GM10248 (cell line): ENCODE results near the gene AKR1B1.

ENCODE experiments used
- CTCF ChIA-PET: fragments of 300-600 bp; sonication (Branson Sonifier 250); formaldehyde crosslinking; extraction: SDS; loops from one replicate; lab custom pipeline; 2021; ENCODE audit warnings: antibody characterized with exemption; lab: Yijun Ruan, JAX
- POLR2A ChIA-PET: fragments of 350-650 bp; sonication (Branson Sonifier 250); formaldehyde crosslinking; extraction: SDS; loops from one replicate; lab custom pipeline; 2020; ENCODE audit warnings: antibody characterized with exemption; lab: Yijun Ruan, JAX
- DNase-seq: peaks from one replicate; pipeline ENCODE4 v3.0.0; 2012; ENCODE audit errors: extremely low spot score
- TF ChIP-seq, protein P1 (sequence below): IDR thresholded peaks from 2 replicates; pipeline ENCODE4 v1.5.1; 2012; ENCODE audit warnings: mild to moderate bottlenecking, low read depth; ENCODE audit errors: extremely low read depth, missing control alignments, control extremely low read depth

Gene AKR1B1

DNA sequence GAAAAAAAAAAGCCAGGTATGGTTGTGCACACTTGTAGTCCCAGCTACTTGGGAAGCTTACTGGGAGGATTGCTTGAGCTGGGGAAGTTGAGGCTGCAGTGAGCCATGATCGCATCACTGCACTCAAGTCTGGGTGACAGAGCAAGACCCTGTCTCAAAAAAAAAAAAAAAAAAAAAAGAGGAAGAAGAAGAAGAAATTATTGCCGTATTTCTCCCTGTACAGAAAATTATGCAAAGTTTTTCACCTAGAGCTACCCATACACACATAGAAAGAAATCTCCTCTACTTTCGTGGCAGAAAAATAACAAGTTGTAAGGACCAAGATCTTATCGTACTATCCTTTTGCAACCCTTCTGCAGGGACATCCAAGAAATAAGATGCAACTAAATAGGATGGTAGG is 25.5 kb downstream of the AKR1B1 start:
- CTCF ChIA-PET: interaction anchor here (0.8 to 7.3 kb wide), 33 partner anchors 9 to 435 kb away, joined by 3 to 152 read pairs (median 7); partner anchors contain the start of genes AKR1B1, AKR1B15 and SLC35B4
- DNase-seq: no peak
- POLR2A ChIA-PET: interaction anchor here (0.6 kb wide), 1 partner anchor 63 kb away, joined by 6 read pairs; no protein-coding TSS in a partner anchor
- TF ChIP-seq, protein P1, sequence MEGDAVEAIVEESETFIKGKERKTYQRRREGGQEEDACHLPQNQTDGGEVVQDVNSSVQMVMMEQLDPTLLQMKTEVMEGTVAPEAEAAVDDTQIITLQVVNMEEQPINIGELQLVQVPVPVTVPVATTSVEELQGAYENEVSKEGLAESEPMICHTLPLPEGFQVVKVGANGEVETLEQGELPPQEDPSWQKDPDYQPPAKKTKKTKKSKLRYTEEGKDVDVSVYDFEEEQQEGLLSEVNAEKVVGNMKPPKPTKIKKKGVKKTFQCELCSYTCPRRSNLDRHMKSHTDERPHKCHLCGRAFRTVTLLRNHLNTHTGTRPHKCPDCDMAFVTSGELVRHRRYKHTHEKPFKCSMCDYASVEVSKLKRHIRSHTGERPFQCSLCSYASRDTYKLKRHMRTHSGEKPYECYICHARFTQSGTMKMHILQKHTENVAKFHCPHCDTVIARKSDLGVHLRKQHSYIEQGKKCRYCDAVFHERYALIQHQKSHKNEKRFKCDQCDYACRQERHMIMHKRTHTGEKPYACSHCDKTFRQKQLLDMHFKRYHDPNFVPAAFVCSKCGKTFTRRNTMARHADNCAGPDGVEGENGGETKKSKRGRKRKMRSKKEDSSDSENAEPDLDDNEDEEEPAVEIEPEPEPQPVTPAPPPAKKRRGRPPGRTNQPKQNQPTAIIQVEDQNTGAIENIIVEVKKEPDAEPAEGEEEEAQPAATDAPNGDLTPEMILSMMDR: no peak

GRCh38 chr7:134432296-134433152 is 26.4 kb downstream of the AKR1B1 start:
- TF ChIP-seq, protein P1: peak; percentile 69
- ChIA-PET CTCF (interaction anchor here (0.7 to 7.3 kb wide), 49 partner anchors 8 to 468 kb away, joined by 3 to 152 read pairs (median 5); partner anchors contain the start of genes AKR1B1, AKR1B15 and SLC35B4), POLR2A (interaction anchor here (0.7 to 1.2 kb wide), 3 partner anchors 26 to 215 kb away, joined by 3 to 5 read pairs (median 3); no protein-coding TSS in a partner anchor)
- peak; percentile 88 for DNase-seq

- CTCF ChIA-PET: interaction anchor here (0.7 to 7.3 kb wide), 37 partner anchors 8 to 469 kb away, joined by 3 to 152 read pairs (median 6); partner anchors contain the start of genes AKR1B1, AKR1B15 and SLC35B4
- no peak for DNase-seq
- POLR2A ChIA-PET: interaction anchor here (1.2 kb wide), 1 partner anchor 216 kb away, joined by 5 read pairs; no protein-coding TSS in a partner anchor
- TF ChIP-seq, protein P1: no peak
These were observed 27.1 kb downstream of the AKR1B1 start for GRCh38 chr7:134431815-134432214.

DNA sequence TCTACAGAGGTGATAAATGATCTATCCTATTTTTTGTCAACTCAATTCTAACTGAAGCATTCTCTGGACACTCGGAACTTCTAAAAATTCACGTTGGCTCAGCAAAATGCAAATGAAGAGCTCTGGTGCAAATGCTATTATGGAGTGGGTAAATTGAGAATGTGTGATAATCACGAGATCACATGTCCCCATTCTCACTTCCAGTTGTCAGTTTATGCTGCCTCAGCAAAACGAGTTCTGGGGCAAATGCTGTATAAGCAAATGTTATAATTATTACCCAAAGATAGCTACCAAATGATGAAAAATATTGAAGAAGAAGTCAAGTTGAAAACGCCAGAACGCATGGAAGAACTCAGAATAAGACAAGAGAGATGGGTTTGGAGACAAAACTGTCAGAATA is 29.4 kb downstream of the AKR1B1 start:
- no peak for DNase-seq
- POLR2A ChIA-PET: no interaction called here
- TF ChIP-seq, protein P1: no peak
- CTCF ChIA-PET: interaction anchor here (1.1 to 7.3 kb wide), 10 partner anchors 9 to 288 kb away, joined by 3 to 152 read pairs (median 5); partner anchors contain the start of gene AKR1B15

DNA sequence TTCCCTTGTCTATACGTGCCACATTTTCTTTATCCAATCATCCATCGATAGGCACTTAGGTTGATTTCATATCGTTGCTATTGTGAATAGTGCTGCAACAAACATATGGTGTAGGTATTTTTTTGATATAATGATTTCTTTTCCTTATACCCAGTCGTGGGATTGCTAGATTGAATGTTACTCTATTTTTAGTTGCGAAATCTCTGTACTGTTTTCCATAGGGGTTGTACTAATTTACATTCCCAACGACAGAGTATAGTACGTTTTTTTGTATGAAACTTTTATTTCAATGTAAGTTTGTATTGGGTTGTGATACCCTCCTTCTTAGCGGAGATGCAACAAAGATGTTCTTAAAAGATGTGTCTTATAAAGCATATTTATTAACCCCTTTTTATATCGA is 30.0 kb downstream of the AKR1B1 start:
- DNase-seq: no peak
- CTCF ChIA-PET: interaction anchor here (1.4 to 7.3 kb wide), 5 partner anchors 8 to 119 kb away, joined by 4 to 152 read pairs (median 7); partner anchors contain the start of gene AKR1B15
- TF ChIP-seq, protein P1: no peak
- POLR2A ChIA-PET: no interaction called here

- ChIA-PET CTCF (interaction anchor here (1.0 to 7.3 kb wide), 2 partner anchors 84 to 125 kb away, joined by 3 to 152 read pairs; no protein-coding TSS in a partner anchor), POLR2A (no interaction called here)
- no peak for DNase-seq
- TF ChIP-seq, protein P1: no peak
These were observed 31.0 kb downstream of the AKR1B1 start for GRCh38 chr7:134427896-134428295.
